ENCODE results near the gene BIRC5.

The BIRC5 gene

DNA sequence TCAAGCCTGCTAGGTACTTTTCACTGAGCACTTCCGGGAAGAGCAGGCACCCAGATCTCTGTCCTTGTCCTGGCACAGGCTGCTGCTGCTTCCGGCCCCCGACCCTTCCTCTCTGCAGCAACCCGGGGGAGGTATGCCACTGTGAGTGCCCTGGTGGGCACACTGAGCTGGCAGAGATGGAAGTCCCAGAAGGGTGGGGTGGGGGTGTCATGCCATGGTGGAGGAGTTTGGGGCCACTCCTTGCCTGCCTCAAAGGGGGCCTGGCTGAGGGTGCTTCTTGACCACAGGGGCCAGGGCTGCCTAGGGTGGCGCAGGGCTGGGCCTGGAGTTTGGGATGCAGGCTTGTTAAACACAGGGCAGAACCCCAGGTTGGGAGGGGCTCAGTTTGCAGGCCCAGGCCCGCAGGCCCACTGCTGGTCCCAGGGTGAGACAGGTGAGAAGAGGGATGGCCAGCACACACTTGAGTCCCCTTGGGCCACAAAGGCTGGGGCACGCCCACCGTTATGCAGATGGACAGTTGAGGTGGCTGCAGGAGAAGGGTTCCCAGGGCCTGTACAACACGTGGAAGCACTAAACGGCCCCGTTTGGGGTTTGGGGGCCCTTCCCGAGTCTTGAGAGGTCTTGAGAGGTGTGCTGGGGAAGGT is 26.1 kb downstream of the BIRC5 start:
- no peaks in the 10 kb centered on the region for H3K4me1 ChIP-seq (ENCODE audit: control insufficient read depth in 2 of 2, insufficient read depth in 2 of 2, low read length in 2 of 2)
- H3K27ac ChIP-seq (ENCODE audit: low read depth in 2 of 2, low read length in 2 of 2): no peak overlapping the region
- no peaks in the 10 kb centered on the region for H3K27me3 ChIP-seq (ENCODE audit: control insufficient read depth in 2 of 2, insufficient read depth in 2 of 2, low read length in 2 of 2)
- no peak overlapping the region for H3K4me3 ChIP-seq (ENCODE audit: low read length in 2 of 2)
- H3K36me3 ChIP-seq (ENCODE audit: control insufficient read depth in 2 of 2, insufficient read depth in 2 of 2, low read length in 2 of 2): no peaks in the 10 kb centered on the region
- H3K9ac ChIP-seq (ENCODE audit: low read depth in 1 of 2, low read length in 2 of 2): no peak overlapping the region
- H3K9me3 ChIP-seq (ENCODE audit: control insufficient read depth in 2 of 2, low read length in 2 of 2): no peaks in the 10 kb centered on the region

DNA sequence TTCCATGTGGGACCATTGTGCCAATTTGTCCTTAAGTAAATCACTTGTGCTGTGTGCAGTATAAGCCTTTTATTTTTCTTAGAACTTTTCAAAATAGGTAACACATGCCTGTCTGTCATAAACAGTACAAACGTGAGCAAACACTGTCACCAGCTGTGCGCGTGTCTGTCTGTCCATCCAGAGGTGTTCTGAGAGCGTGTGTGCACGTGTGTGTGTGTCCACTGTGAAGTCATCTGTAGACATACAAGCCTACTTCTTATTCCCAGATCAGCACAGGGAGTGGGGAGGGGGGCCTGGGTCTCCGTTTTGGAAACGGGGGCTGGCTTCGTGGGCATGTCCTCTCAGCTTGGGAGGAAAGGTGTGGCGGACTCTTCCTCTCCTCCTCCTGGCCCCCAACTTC is 26.8 kb downstream of the BIRC5 start:
- Histone ChIP-seq H3K9me3 (ENCODE audit: control insufficient read depth in 2 of 2, low read length in 2 of 2) (no peaks in the 10 kb centered on the region), H3K36me3 (ENCODE audit: control insufficient read depth in 2 of 2, insufficient read depth in 2 of 2, low read length in 2 of 2) (no peaks in the 10 kb centered on the region), H3K4me3 (ENCODE audit: low read length in 2 of 2) (no peak overlapping the region), H3K27ac (ENCODE audit: low read depth in 2 of 2, low read length in 2 of 2) (no peak overlapping the region), H3K27me3 (ENCODE audit: control insufficient read depth in 2 of 2, insufficient read depth in 2 of 2, low read length in 2 of 2) (no peaks in the 10 kb centered on the region), H3K4me1 (ENCODE audit: control insufficient read depth in 2 of 2, insufficient read depth in 2 of 2, low read length in 2 of 2) (no peaks in the 10 kb centered on the region), H3K9ac (ENCODE audit: low read depth in 1 of 2, low read length in 2 of 2) (no peak overlapping the region)

DNA sequence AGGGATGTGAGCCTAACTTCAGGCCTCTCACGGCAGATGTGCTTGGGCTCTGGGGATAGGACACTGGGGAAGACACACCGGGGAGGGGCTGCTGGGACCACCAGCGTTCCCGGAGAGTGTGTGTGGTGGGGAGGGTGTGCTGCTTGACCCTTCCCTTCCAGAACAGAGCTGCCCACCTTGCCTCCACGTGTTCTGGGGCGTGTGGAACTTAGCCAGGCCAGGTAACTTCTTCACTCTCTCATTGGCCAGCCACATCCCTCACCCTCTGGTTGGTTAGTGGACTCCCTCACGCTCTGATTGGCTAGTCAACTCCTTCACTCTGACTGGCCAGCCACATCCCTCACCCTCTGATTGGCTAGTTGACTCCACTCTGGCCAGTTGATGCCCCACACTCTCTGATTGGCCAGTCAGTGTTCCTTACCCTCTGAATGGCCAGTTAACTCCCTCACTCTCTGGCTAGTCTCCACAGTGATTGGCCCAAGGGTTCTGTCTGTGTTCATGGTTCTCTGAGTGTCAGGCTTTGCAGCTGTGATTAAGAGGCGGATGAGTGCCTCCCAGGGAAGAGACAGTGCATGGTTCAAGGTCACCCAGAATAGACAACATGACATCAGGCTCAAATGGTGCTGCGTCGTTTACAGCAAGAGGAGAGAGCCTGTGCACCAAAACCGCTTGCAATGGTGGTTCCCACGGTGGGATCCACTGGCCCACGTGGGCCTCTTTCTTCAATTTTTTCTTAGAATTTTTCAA is 27.4 kb downstream of the BIRC5 start:
- no peaks in the 10 kb centered on the region for H3K9me3 ChIP-seq (ENCODE audit: control insufficient read depth in 2 of 2, low read length in 2 of 2)

DNA sequence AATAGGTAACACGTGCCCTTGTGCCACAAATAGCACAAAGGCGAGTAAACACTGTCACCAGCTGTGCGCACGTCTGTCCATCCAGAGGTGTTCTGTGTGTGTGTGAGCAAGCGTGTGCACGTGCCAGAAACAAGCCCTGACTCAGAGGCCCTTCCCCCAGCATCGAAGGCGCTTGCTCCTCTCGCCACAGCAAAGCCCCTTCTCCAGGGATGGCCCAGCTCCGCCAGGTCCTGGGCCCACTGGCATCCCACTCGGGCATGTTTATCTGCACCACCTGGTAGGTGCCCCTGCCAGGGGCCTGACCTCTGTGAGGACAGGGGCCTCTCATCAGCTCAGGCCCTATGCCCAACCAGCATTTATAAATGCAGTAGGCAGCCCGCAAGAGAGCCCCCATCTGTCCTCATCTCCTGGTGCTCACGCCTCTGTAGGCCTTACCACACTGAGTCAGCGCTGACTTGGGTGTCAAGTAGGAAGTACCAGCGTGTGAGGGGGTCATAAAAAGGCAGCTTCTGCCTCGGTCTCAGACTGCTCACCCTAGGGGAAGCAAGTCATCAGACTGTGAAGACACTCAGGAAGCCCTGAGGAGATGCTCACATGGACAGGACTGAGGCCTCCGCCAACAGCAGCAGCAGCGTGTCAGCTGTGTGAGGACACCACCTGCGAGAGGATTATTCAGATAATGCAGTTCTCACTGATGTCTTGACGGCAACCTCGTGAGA is 28.1 kb downstream of the BIRC5 start:
- H3K4me3 ChIP-seq (ENCODE audit: low read length in 2 of 2): no peak overlapping the region
- H3K27ac ChIP-seq (ENCODE audit: low read depth in 2 of 2, low read length in 2 of 2): no peak overlapping the region
- H3K4me1 ChIP-seq (ENCODE audit: control insufficient read depth in 2 of 2, insufficient read depth in 2 of 2, low read length in 2 of 2): no peaks in the 10 kb centered on the region
- H3K27me3 ChIP-seq (ENCODE audit: control insufficient read depth in 2 of 2, insufficient read depth in 2 of 2, low read length in 2 of 2): no peaks in the 10 kb centered on the region
- H3K9ac ChIP-seq (ENCODE audit: low read depth in 1 of 2, low read length in 2 of 2): no peak overlapping the region
- H3K9me3 ChIP-seq (ENCODE audit: control insufficient read depth in 2 of 2, low read length in 2 of 2): no peaks in the 10 kb centered on the region
- no peaks in the 10 kb centered on the region for H3K36me3 ChIP-seq (ENCODE audit: control insufficient read depth in 2 of 2, insufficient read depth in 2 of 2, low read length in 2 of 2)

More for the DNA sequence above, 27.4 kb downstream of the BIRC5 start:
- Histone ChIP-seq H3K36me3 (ENCODE audit: control insufficient read depth in 2 of 2, insufficient read depth in 2 of 2, low read length in 2 of 2) (no peaks in the 10 kb centered on the region), H3K27ac (ENCODE audit: low read depth in 2 of 2, low read length in 2 of 2) (no peak overlapping the region), H3K27me3 (ENCODE audit: control insufficient read depth in 2 of 2, insufficient read depth in 2 of 2, low read length in 2 of 2) (no peaks in the 10 kb centered on the region), H3K4me3 (ENCODE audit: low read length in 2 of 2) (no peak overlapping the region), H3K4me1 (ENCODE audit: control insufficient read depth in 2 of 2, insufficient read depth in 2 of 2, low read length in 2 of 2) (no peaks in the 10 kb centered on the region), H3K9ac (ENCODE audit: low read depth in 1 of 2, low read length in 2 of 2) (no peak overlapping the region)

DNA sequence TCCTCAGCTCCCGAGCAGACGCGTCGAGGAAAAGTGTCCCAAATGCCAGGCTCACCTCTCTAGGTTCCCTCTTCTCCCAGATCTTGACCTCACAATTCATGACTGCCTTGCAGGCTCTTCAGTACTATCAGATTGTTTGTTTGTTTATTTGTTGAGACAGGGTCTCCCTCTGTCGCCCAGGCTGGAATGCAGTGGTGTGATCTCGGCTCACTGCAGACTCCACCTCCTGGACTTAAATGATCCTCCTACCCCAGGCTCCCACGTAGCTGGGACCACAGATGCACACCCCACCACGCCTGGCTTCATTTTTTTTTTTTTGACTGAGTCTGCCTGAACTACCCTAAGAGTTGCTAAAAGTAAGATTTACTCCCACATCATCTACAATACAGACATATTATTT is 33.3 kb downstream of the BIRC5 start:
- no peaks in the 10 kb centered on the region for H3K9me3 ChIP-seq (ENCODE audit: control insufficient read depth in 2 of 2, low read length in 2 of 2)
- H3K4me1 ChIP-seq (ENCODE audit: control insufficient read depth in 2 of 2, insufficient read depth in 2 of 2, low read length in 2 of 2): peaks cover 13 to 17% of the 10 kb centered on the region in 2 donors
- no peak overlapping the region for H3K27ac ChIP-seq (ENCODE audit: low read depth in 2 of 2, low read length in 2 of 2)

DNA sequence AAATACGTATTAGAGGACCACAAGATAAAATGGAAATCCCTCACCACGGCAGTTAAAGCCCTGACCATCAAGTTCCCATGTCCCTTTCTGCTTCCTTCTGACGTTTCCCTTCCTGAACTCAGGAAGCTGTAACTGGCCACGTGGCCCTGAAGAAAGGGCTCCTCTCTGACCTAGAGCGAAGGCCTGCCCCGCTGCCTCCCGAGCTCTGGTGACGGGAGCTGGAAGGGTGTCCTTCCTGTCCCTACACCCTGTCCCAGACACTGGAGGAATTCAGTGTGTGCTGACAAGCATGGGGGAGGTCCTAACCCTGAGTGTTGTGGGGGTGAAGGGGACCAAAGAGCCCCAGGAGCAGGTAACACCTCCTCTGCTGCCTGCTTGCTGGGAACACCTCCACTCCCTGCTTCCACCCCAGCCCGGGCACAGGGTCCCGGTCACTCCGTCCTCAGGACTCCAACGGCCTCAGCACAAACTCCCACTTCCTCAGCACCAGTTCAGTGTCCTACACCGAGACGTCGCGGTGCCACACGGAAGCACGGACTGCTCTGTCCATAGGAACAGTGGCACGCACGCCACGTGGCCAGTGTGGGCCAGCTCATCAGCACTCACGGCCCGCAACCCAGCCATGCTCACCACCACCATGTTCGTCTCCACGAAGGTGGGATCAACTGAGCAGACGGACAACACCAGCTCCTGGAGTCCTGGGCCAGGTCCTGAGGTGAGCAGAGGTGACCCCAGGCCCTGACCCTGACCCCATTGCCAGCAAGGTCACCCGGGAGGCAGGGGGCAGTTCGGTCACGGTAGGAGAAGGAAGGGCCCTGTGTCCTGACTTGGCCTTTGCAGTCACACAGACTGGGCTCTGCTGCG is 34.2 kb downstream of the BIRC5 start:
- no peaks in the 10 kb centered on the region for H3K27me3 ChIP-seq (ENCODE audit: control insufficient read depth in 2 of 2, insufficient read depth in 2 of 2, low read length in 2 of 2)
- no peak overlapping the region for H3K9ac ChIP-seq (ENCODE audit: low read depth in 1 of 2, low read length in 2 of 2)
- no peak overlapping the region for H3K4me3 ChIP-seq (ENCODE audit: low read length in 2 of 2)
- H3K27ac ChIP-seq (ENCODE audit: low read depth in 2 of 2, low read length in 2 of 2): no peak overlapping the region
- peaks cover 23 to 26% of the 10 kb centered on the region in 2 donors for H3K4me1 ChIP-seq (ENCODE audit: control insufficient read depth in 2 of 2, insufficient read depth in 2 of 2, low read length in 2 of 2)
- H3K9me3 ChIP-seq (ENCODE audit: control insufficient read depth in 2 of 2, low read length in 2 of 2): no peaks in the 10 kb centered on the region
- H3K36me3 ChIP-seq (ENCODE audit: control insufficient read depth in 2 of 2, insufficient read depth in 2 of 2, low read length in 2 of 2): no peaks in the 10 kb centered on the region

More for the DNA sequence above, 33.3 kb downstream of the BIRC5 start:
- H3K9ac ChIP-seq (ENCODE audit: low read depth in 1 of 2, low read length in 2 of 2): no peak overlapping the region
- no peaks in the 10 kb centered on the region for H3K36me3 ChIP-seq (ENCODE audit: control insufficient read depth in 2 of 2, insufficient read depth in 2 of 2, low read length in 2 of 2)
- H3K27me3 ChIP-seq (ENCODE audit: control insufficient read depth in 2 of 2, insufficient read depth in 2 of 2, low read length in 2 of 2): no peaks in the 10 kb centered on the region
- no peak overlapping the region for H3K4me3 ChIP-seq (ENCODE audit: low read length in 2 of 2)

DNA sequence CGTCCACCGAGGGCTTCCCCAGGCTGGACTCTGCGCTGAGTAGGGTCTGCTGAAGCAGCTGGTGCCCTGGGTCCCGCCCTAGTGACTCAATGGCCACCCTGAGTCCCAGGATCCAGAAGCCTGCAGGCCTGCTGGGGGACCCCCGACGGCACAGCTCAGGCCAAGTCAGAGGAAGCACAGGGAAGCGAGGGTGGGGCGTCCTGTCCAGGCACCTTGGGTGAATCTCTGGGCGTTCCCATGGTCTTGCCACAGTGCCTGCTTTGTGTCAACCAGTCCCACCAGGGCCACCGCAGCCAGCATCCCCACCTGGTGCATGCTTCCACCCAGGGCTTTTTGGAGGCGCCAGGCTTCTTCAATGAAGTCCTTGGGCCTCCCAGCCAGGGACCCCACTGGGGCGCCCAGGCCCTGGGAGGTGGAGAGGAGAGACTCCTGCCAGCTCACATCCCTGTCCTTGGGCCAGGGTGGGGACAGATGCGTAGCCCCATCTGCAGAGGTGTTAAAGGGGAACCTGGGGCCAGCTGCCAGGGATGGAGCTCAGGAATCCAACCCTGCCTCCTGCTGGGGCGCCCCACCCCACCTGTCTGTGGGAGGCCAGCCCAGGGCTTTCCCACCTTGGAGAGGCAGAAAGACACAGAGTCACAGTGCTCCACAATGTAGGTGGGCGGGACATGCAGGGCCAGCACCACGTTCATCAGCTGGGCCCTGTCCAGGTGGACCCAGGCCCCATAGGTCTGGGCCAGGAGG is 35.2 kb downstream of the BIRC5 start:
- Histone ChIP-seq H3K9me3 (ENCODE audit: control insufficient read depth in 2 of 2, low read length in 2 of 2) (no peaks in the 10 kb centered on the region), H3K36me3 (ENCODE audit: control insufficient read depth in 2 of 2, insufficient read depth in 2 of 2, low read length in 2 of 2) (no peaks in the 10 kb centered on the region), H3K27ac (ENCODE audit: low read depth in 2 of 2, low read length in 2 of 2) (no peak overlapping the region), H3K27me3 (ENCODE audit: control insufficient read depth in 2 of 2, insufficient read depth in 2 of 2, low read length in 2 of 2) (no peaks in the 10 kb centered on the region), H3K4me3 (ENCODE audit: low read length in 2 of 2) (no peak overlapping the region), H3K4me1 (ENCODE audit: control insufficient read depth in 2 of 2, insufficient read depth in 2 of 2, low read length in 2 of 2) (peaks cover 28 to 32% of the 10 kb centered on the region in 2 donors), H3K9ac (ENCODE audit: low read depth in 1 of 2, low read length in 2 of 2) (no peak overlapping the region)

DNA sequence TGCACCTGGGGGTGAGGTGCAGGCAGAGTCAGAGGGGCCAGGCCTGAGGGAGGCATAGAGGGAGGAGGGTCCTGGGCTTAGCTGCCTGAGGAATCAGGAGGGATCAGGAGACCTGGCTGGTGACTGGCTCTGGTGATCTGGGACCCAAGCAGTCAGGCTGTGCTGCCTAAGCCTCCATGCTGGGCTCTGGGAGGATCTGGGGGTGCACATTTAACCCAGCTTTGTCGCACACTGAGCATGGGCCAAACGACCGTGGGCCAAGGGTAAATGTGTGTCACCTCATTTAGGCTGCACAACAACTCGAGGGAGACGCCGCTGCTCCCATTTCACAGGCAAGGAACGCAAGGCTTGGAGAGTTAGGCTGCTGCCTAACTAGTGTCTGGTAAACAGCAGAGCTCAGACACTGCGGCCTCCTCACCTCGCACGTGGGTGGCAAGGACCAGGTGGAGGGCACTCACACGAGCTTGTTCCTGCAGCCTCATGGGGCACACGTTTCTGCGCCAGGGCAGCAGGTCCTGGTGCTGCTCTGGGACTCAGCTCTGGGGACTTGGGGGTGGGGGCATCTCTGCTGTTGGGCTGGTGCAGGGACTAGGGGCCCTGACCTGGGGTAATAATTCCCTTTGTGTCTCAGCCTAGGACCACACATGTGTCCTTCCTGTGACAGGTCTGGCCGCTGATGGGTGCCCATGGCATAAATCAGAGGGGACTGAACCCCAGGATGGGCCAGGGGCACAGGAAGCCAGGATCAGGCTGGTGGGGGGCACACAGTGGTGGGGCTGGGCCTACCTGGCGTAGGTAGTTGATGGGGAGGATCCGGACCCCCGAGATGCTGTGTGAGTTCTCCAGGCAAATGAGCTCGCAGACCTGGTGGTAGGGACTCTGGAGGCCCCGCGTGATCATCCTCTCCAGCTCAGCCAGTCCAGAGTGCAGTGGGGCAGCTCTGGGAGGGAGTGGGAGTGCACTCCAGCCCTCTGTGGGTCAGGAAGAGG is 36.1 kb downstream of the BIRC5 start:
- Histone ChIP-seq H3K27me3 (ENCODE audit: control insufficient read depth in 2 of 2, insufficient read depth in 2 of 2, low read length in 2 of 2) (no peaks in the 10 kb centered on the region), H3K9ac (ENCODE audit: low read depth in 1 of 2, low read length in 2 of 2) (no peak overlapping the region), H3K9me3 (ENCODE audit: control insufficient read depth in 2 of 2, low read length in 2 of 2) (no peaks in the 10 kb centered on the region), H3K4me3 (ENCODE audit: low read length in 2 of 2) (no peak overlapping the region), H3K27ac (ENCODE audit: low read depth in 2 of 2, low read length in 2 of 2) (no peak overlapping the region), H3K4me1 (ENCODE audit: control insufficient read depth in 2 of 2, insufficient read depth in 2 of 2, low read length in 2 of 2) (peaks cover 28 to 32% of the 10 kb centered on the region in 2 donors), H3K36me3 (ENCODE audit: control insufficient read depth in 2 of 2, insufficient read depth in 2 of 2, low read length in 2 of 2) (no peaks in the 10 kb centered on the region)
